SK-N-SH treated with all-trans-retinoic acid at 6 μM for 48 hours (cell line): ENCODE results near the gene SIGLEC6.

Experiments
- ATAC-seq: fragments of 200-7000 bp; cut with Tn5 transposase; 3 replicates; pipeline ENCODE4 v1.9.1; 2020; ENCODE audit warnings: mild to moderate bottlenecking, moderate library complexity
- ARNTL ChIP-seq: fragments of 450-650 bp; formaldehyde crosslinking; IDR thresholded peaks from 2 replicates; pipeline ENCODE4 v1.5.0; 2020; ENCODE audit warnings: low read depth, mild to moderate bottlenecking, moderate library complexity, borderline replicate concordance
- BACH2 ChIP-seq: fragments of 250-450 bp; sonication (Bioruptor Pico); IDR thresholded peaks from 2 replicates; pipeline ENCODE4 v1.9.0; 2021; ENCODE audit warnings: mild to moderate bottlenecking, borderline replicate concordance
- CREB5 ChIP-seq: fragments of 250-450 bp; sonication (Bioruptor Pico); IDR thresholded peaks from 2 replicates; pipeline ENCODE4 v1.5.1; 2020; ENCODE audit warnings: low read depth, mild to moderate bottlenecking, moderate library complexity
- CSDC2 ChIP-seq: fragments of 250-450 bp; sonication (Bioruptor Pico); IDR thresholded peaks from 2 replicates; pipeline ENCODE4 v1.5.0; 2020; ENCODE audit warnings: mild to moderate bottlenecking, moderate library complexity
- ESRRG ChIP-seq: fragments of 250-450 bp; sonication (Bioruptor Pico); IDR thresholded peaks from 2 replicates; pipeline ENCODE4 v1.6.1; 2021; ENCODE audit warnings: mild to moderate bottlenecking
- GLIS3 ChIP-seq: fragments of 250-450 bp; sonication (Bioruptor Pico); IDR thresholded peaks from 2 replicates; pipeline ENCODE4 v1.5.0; 2020; ENCODE audit warnings: mild to moderate bottlenecking, moderate library complexity
- ISL1 ChIP-seq: fragments of 250-450 bp; sonication (Bioruptor Pico); IDR thresholded peaks from 2 replicates; pipeline ENCODE4 v2.1.2; 2022; ENCODE audit warnings: mild to moderate bottlenecking, moderate library complexity
- OSR1 ChIP-seq: fragments of 250-450 bp; sonication (Bioruptor Pico); IDR thresholded peaks from 2 replicates; pipeline ENCODE4 v1.8.0; 2022; ENCODE audit warnings: moderate library complexity, mild to moderate bottlenecking, inconsistent platforms
- PATZ1 ChIP-seq: fragments of 250-450 bp; sonication (Bioruptor Pico); IDR thresholded peaks from 2 replicates; pipeline ENCODE4 v1.8.0; 2020; ENCODE audit warnings: mild to moderate bottlenecking, moderate library complexity, borderline replicate concordance
- POU6F1 ChIP-seq: fragments of 250-450 bp; sonication (Bioruptor Pico); IDR thresholded peaks from 2 replicates; pipeline ENCODE4 v1.8.0; 2021; ENCODE audit warnings: low read depth, mild to moderate bottlenecking, moderate library complexity, borderline replicate concordance
- PPARA ChIP-seq: fragments of 250-450 bp; sonication (Bioruptor Pico); IDR thresholded peaks from 2 replicates; pipeline ENCODE4 v1.5.0; 2020; ENCODE audit warnings: mild to moderate bottlenecking, borderline replicate concordance
- RARB ChIP-seq: fragments of 250-450 bp; sonication (Bioruptor Pico); IDR thresholded peaks from 2 replicates; pipeline ENCODE4 v1.8.0; 2021; ENCODE audit warnings: mild to moderate bottlenecking, moderate library complexity
- SNAI2 ChIP-seq: fragments of 250-450 bp; sonication (Bioruptor Pico); IDR thresholded peaks from 2 replicates; pipeline ENCODE4 v1.5.0; 2020; ENCODE audit warnings: mild to moderate bottlenecking, moderate library complexity
- TCF4 ChIP-seq: fragments of 250-450 bp; sonication (Bioruptor Pico); IDR thresholded peaks from 2 replicates; pipeline ENCODE4 v1.8.0; 2021; ENCODE audit warnings: mild to moderate bottlenecking, moderate library complexity, borderline replicate concordance
- TOX ChIP-seq: fragments of 250-450 bp; sonication (Bioruptor Pico); IDR thresholded peaks from 2 replicates; pipeline ENCODE4 v1.8.0; 2021; ENCODE audit warnings: mild to moderate bottlenecking, moderate library complexity, borderline replicate concordance
- TSHZ2 ChIP-seq: fragments of 250-450 bp; sonication (Bioruptor Pico); IDR thresholded peaks from 2 replicates; pipeline ENCODE4 v1.5.0; 2020; ENCODE audit warnings: mild to moderate bottlenecking, moderate library complexity
- ZC3H10 ChIP-seq: fragments of 250-450 bp; sonication (Bioruptor Pico); IDR thresholded peaks from 2 replicates; pipeline ENCODE4 v1.5.1; 2021; ENCODE audit warnings: mild to moderate bottlenecking, moderate library complexity
- ZFP3 ChIP-seq: fragments of 250-450 bp; sonication (Bioruptor Pico); IDR thresholded peaks from 2 replicates; pipeline ENCODE4 v1.5.0; 2020; ENCODE audit warnings: mild to moderate bottlenecking, moderate library complexity
- ZFP30 ChIP-seq: fragments of 450-650 bp; formaldehyde crosslinking; IDR thresholded peaks from 2 replicates; pipeline ENCODE4 v1.5.0; 2022; ENCODE audit warnings: mild to moderate bottlenecking, moderate library complexity
- ZNF565 ChIP-seq: fragments of 450-650 bp; formaldehyde crosslinking; conservative IDR thresholded peaks from 2 replicates; pipeline ENCODE4 v1.5.0; 2020; ENCODE audit warnings: low read depth, mild to moderate bottlenecking, moderate library complexity
- ZNF70 ChIP-seq: fragments of 450-650 bp; formaldehyde crosslinking; IDR thresholded peaks from 2 replicates; pipeline ENCODE4 v1.5.0; 2020; ENCODE audit warnings: mild to moderate bottlenecking, moderate library complexity
- ZNF8 ChIP-seq: fragments of 450-650 bp; formaldehyde crosslinking; IDR thresholded peaks from 2 replicates; pipeline ENCODE4 v1.5.0; 2020; ENCODE audit warnings: mild to moderate bottlenecking, moderate library complexity
- TF ChIP-seq, protein P1 (sequence below): fragments of 250-450 bp; sonication (Bioruptor Pico); IDR thresholded peaks from 2 replicates; pipeline ENCODE4 v1.5.1; 2021; ENCODE audit warnings: mild to moderate bottlenecking, moderate library complexity

Gene SIGLEC6

DNA sequence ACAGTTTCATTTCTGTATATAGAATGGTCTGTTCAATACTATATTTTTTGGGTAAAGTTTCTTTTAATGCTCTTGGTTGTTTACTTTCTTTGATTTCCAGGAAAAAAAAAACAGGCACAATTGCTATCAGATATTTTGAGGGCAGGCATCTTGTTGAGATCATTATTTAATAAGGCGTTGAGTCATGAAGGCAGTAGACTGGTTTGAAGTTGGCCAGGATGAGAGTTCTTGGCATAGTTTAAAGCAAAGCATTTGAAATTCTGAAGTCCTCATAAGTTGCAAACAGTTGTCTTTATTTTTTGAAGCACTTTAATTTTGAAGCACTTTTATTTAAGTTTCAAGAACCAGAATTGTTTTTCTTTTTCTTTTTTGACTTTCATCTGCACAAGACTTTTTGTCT, 37.0 kb upstream of the SIGLEC6 start:
- no peak for ATAC-seq
- TF ChIP-seq BACH2 (CRISPR knock-in tag) (no peak), ZNF70 (CRISPR knock-in tag) (no peak), ZNF8 (CRISPR knock-in tag) (no peak), POU6F1 (CRISPR knock-in tag) (no peak), PATZ1 (CRISPR knock-in tag) (no peak), CSDC2 (CRISPR knock-in tag) (no peak), TCF4 (CRISPR knock-in tag) (no peak), ZC3H10 (CRISPR knock-in tag) (no peak), ESRRG (no peak), ZFP30 (CRISPR knock-in tag) (no peak), ARNTL (CRISPR knock-in tag) (no peak), SNAI2 (CRISPR knock-in tag) (no peak), ISL1 (no peak), RARB (no peak), PPARA (CRISPR knock-in tag) (no peak), TOX (CRISPR knock-in tag) (no peak)

DNA sequence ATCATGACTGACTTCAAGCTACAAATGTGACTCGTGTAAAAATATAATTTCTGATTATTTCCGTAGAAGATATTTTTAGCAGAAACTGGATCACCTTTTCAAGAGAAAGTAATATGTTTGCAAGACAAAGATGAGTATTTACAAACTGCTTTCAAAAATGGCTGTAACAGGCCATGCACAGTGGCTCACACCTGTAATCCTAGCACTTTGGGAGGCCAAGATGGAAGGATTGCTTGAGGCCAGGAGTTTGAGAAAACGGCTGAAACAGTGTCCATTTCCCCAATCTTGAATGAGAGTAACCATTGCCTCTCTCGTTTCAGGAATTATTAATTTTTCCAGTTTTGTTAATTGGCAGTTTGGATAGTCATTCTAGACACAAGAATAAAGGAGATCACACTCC, 36.1 kb upstream of the SIGLEC6 start:
- no peak for ATAC-seq
- TF ChIP-seq OSR1 (CRISPR knock-in tag) (no peak), BACH2 (CRISPR knock-in tag) (no peak), ZFP30 (CRISPR knock-in tag) (no peak), ISL1 (no peak), ZNF8 (CRISPR knock-in tag) (no peak), ZC3H10 (CRISPR knock-in tag) (no peak), PPARA (CRISPR knock-in tag) (no peak), TOX (CRISPR knock-in tag) (no peak), ZFP3 (CRISPR knock-in tag) (no peak)

GRCh38 chr19:51566489-51567100, 35.1 kb upstream of the SIGLEC6 start:
- ATAC-seq = no peak
- TF ChIP-seq ZNF70 (CRISPR knock-in tag) (no peak), RARB (no peak), ZC3H10 (CRISPR knock-in tag) (no peak), PATZ1 (CRISPR knock-in tag) (no peak)

DNA sequence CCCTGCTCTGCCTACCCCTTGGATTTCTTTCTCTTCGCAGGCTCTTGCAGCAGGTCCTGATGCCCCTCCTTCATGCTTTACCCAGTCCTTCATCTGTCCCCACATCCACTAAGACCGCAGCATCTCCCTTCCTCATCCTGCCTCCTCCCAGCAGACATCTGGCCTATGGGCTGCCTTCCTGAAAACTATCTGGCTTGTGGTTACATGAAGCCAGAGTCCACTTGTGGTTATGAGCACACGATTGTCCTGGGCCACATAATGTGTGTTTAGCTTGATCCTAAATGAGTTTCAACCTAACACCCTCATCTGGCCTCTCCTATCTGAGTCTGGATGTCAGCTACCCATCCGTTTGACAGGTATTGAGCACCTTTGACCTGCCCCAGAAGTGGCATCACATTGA, 34.1 kb upstream of the SIGLEC6 start:
- no peak for ATAC-seq
- TF ChIP-seq ZNF565 = no peak
- TF ChIP-seq, protein P1, sequence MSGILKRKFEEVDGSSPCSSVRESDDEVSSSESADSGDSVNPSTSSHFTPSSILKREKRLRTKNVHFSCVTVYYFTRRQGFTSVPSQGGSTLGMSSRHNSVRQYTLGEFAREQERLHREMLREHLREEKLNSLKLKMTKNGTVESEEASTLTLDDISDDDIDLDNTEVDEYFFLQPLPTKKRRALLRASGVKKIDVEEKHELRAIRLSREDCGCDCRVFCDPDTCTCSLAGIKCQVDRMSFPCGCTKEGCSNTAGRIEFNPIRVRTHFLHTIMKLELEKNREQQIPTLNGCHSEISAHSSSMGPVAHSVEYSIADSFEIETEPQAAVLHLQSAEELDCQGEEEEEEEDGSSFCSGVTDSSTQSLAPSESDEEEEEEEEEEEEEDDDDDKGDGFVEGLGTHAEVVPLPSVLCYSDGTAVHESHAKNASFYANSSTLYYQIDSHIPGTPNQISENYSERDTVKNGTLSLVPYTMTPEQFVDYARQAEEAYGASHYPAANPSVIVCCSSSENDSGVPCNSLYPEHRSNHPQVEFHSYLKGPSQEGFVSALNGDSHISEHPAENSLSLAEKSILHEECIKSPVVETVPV = no peak
- no peak for TF ChIP-seq TSHZ2
- no peak for TF ChIP-seq PATZ1 (CRISPR knock-in tag)
- no peak for TF ChIP-seq CSDC2 (CRISPR knock-in tag)
- no peak for TF ChIP-seq TOX (CRISPR knock-in tag)
- TF ChIP-seq CREB5 (CRISPR knock-in tag) = no peak
- no peak for TF ChIP-seq ISL1
- TF ChIP-seq ZC3H10 (CRISPR knock-in tag) = no peak
- no peak for TF ChIP-seq GLIS3 (CRISPR knock-in tag)
- TF ChIP-seq ESRRG = no peak
- TF ChIP-seq OSR1 (CRISPR knock-in tag) = no peak
- no peak for TF ChIP-seq RARB
